ENCODE measurements around the gene CTNND2.
A peak's percentile ranks its signal among the peaks of the same experiment; 100 is the strongest.
"Not testable (repeated sequence)": the region's sequence is repeated elsewhere in the genome, so short reads cannot be mapped to it uniquely, and the experiment has no call there.

The CTNND2 gene

GRCh38 chr5:11104651-11105112 is 799.6 kb downstream of the CTNND2 start:
- DNase-seq (ENCODE audit: low spot score): no peak

GRCh38 chr5:11104210-11104609 is 800.0 kb downstream of the CTNND2 start:
- no peak for DNase-seq (ENCODE audit: low spot score)

- DNase-seq (ENCODE audit: low spot score): no peak
Measured at GRCh38 chr5:11084111-11084510, 820.1 kb downstream of the CTNND2 start.

DNA sequence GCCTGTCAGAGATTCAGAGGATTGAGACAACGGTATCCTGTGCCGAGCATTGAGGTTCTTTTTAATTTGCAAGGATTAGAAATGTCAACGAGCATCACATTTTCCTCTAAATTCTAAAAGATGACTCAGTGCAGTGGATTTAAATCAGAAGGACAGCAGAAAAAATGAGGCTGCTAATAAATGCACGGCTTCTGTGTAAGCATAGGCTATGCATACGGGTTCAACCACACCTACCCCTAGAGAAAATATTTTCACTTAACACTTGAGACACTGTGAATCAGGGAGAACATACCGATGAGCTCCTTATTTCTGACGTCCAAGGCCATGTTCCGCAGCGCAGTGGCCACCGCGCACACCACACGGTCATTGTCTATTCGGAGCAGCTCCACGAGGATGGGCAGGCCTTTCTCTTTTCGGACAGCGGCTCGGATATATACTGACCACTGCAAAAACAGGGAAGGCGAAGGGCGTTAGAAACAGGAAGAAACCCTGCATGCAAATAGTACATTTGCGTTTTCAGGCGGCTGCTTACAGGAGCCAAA is 821.8 kb downstream of the CTNND2 start:
- DNase-seq (ENCODE audit: low spot score): no peak

DNA sequence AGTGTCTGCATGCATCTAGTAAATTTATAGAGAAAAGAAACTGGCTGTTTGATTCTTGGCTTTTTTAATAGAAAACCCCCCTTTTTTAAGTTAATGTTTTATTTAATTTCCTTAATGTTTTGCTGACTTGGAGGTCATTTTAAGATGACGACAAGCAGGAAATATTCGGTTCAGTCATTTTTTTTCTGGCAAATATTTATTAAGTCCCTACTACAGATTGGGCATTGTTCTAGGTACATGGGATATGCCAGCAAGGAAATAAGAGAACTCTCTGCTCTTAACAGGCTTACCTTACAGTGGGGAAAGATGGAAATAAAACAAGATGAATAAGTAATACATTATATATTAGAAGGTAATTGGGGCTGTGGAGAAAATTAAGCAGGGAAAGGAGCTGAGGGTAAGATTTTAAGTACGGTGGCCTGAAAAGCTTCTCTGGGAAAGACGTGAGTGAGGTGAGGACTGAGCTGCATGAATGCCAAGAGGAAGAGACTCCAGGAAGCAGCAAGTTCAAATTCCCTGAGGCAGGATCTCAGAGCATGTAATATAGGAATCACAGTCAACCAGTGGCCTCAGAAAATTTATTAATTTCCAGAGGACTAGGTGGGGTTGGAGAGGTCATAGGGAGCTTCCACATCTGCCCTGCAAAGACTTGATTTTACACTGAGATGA is 827.2 kb downstream of the CTNND2 start:
- no peak for DNase-seq (ENCODE audit: low spot score)

- no peak for DNase-seq (ENCODE audit: low spot score)
Measured at GRCh38 chr5:11075035-11075805, 829.0 kb downstream of the CTNND2 start.

DNA sequence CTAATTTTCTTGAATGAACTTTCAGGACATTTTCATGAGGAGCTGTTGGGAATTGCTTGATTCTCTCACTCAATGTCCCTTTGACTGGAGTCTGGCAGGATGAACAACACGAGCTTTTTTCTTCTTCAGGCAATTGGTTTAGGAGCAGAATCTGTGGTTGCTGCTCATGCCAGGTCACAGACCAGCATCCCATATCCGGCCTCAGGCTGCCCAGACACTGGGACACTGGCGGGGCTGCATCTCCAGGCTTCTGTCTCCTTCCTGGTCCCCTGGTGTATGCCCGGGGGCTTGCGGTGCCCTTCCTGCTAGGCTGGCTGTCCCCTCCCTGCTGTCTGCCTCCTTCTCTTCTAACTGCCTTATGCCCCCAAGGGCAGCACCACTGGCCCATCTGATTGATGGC is 831.7 kb downstream of the CTNND2 start:
- no peak for DNase-seq (ENCODE audit: low spot score)

DNA sequence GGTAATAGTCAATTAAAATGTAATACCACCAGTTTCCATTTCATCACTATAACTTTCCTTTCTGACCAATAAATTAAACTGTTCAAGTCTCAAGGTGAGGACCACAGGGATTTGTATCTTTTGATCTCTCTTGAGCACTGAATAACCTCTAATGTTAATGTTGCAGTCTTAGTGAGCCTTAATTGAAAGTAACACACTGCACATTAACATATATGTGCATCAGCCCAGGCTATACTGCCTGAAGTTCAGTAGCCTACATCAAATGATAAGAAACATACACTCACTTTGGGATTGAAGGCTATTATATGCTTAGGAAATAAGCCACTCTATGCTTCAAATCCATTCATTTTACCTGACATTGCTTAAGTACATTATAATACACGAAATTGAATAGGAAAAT is 832.2 kb downstream of the CTNND2 start:
- no peak for DNase-seq (ENCODE audit: low spot score)

DNA sequence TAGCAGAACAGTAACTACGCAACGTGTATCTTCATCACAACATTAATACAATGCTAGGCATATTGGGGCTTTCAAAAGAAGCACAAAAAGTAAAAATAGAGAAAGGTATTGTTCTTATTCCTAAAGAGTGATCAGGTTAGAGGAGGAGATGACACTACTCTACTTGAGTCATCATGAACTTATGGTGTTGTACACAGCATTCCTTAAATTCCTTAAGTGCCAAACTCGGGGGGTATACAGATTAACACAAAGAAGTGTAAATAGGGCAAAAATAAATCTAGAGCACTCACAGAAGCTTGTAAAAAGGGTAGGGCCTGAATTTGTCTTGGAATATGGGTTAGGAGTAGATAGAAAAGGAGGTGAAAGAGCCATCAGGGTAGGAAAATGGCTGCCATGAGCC is 835.2 kb downstream of the CTNND2 start:
- DNase-seq (ENCODE audit: low spot score): no peak

- DNase-seq (ENCODE audit: low spot score): not testable (repeated sequence)
Measured at GRCh38 chr5:11065723-11066122, 838.5 kb downstream of the CTNND2 start.

DNA sequence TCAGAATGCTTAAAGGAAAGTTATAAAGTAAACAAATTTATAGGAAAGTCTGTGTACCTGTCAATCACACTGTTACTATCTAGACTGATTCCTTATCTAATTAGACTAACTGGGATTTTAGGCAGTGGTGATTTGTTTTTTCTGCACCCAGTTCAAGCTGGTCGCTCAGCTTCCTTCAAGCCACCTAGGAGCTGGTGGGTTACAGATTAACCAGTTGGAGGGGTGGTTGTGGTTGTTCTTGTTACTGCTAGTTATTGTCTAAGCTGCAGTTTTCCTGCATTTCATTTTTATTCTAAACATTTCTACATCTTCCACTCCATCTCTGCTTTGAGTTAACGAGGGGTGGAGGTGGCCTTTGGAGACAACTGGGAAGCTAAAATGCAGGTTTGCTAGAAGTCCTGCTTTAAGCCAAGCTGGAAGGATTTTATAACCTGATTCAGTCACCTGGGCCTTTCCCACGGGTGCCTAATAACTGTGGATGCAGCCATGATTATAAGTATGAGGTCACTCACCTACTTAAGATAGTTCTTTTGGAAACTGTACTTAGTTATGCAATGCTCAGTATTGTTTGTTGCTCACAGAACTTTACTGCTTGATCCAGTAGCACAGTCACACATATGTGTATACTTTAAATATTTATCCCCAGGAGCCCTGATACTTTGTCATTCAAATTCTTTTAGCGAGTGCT is 839.3 kb downstream of the CTNND2 start:
- DNase-seq (ENCODE audit: low spot score): no peak

DNA sequence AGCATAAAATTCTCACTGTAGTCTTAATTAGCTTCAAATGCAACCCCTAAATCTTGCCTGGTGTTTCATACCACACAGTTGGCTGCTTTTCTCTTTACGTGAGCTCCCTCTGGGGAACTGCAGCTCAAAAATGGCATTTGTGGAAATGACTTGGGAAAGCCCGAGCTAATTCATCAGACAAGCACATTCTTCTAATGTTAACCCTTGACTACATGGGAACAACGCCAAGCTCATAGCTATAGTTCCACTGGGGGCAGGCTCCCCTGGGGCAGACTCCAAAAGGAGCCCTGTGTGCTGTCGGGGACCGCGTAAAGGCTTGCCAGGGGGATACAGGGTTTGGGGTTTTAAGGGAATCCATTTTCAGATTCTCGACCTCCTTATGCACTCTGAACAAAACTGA is 841.8 kb downstream of the CTNND2 start:
- no peak for DNase-seq (ENCODE audit: low spot score)

GRCh38 chr5:11056560-11056959 is 847.7 kb downstream of the CTNND2 start:
- DNase-seq (ENCODE audit: low spot score): no peak

DNA sequence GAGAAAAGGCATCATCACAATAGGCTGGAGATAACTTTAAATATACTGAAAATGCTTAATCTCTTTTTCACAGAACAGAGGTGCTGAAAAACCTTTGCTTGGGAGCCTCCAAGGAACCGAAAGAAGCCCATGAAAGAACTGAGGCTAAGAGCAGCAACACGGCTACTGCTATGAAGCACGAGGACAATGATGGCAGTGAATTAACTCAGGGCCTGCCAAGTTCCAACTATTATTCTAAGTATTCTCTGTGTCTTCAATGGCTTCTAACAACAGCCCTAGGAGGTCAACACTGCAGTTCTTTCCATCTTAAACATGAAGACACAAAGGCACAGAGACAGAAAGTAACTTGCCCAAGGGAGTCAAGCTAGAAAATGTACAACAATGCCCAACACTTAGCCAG is 850.2 kb downstream of the CTNND2 start:
- no peak for DNase-seq (ENCODE audit: low spot score)

GRCh38 chr5:11052871-11053270 is 851.4 kb downstream of the CTNND2 start:
- no peak for DNase-seq (ENCODE audit: low spot score)

- no peak for DNase-seq (ENCODE audit: low spot score)
Measured at GRCh38 chr5:11050596-11051304, 853.5 kb downstream of the CTNND2 start.

DNA sequence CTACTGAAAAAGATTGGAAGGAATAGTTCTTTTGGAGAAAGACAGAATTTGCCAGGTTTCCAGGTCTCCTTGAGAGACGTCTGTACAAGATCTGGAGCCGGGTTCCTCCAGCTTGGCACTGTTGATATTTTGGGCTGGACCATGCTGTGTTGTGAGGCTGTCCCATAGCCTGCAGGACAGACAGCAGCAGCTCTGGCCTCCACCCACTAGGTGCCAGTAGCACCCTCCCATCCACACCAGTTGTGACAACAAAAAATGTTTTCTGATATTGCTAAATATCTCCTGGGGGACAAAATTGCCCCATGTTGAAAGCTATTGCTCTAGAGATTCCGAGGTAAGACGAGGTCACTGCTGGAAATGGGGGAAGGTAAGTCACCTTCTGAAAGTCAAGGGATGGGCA is 855.5 kb downstream of the CTNND2 start:
- DNase-seq (ENCODE audit: low spot score): no peak

DNA sequence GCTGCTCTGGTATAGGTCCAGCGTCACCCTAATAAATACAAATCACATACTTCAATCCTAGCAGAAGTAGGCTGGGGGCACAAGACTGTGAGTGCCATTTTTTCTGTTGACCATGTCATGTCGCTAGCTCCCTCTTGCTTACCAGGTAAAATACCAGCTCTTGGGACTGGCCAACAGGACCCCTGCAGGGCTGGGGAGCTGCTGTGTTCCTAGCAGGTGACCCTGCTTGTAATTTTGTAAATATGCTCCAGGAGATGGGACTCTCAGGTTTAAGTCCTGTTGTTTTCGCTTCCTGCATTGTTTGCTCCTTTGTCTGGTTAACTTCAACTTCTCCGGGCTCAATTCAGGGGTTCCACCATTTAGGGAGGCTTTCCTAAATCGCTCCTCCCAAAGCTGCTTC is 856.6 kb downstream of the CTNND2 start:
- no peak for DNase-seq (ENCODE audit: low spot score)

- DNase-seq (ENCODE audit: low spot score): no peak
Measured at GRCh38 chr5:11047030-11047429, 857.2 kb downstream of the CTNND2 start.

- peak; percentile 63 for DNase-seq (ENCODE audit: low spot score)
Measured at GRCh38 chr5:11046160-11046559, 858.1 kb downstream of the CTNND2 start.

DNA sequence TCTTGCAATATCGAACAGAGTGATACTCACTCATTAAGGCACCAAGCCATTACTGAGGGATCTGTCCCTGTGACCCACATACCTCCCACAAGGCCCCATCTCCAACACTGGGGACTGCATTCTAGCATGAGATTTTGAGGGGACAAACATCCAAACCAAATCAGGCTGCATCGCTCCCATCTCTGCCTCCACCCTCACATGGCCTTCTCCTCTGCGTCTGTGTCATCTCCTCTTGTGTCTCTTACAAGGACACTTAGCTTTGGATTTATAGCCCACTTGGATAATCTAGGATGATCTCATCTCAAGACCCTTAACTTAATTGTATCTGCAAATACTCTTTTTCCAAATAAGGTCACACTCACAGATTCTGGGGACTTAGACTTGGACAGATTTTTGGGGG is 858.8 kb downstream of the CTNND2 start:
- peak; percentile 71 for DNase-seq (ENCODE audit: low spot score)

DNA sequence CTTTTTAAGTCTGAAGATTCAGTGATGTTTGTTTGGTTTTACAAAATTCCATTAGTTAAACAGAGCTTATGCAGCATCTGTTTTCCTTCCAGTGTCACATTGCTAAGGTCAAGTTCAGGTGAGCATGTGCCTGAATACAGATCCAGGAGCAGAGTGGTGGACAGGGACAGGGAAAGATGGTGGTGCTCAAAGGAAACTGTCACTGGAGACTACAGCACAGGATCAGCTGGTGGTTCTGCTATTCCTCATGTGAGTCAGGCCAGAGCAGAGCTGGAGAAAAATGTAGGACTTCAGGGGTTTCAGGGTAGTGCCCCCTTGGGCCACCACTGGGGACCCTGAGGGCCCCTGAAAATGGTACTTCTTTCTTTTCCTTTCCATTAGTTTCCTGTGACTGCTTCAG is 859.7 kb downstream of the CTNND2 start:
- DNase-seq (ENCODE audit: low spot score): peak; percentile 62

Data from SK-N-DZ (cell line).